ENCODE data around the gene PNKP.
A peak's percentile ranks its signal among the peaks of the same experiment; 100 is the strongest.

The PNKP gene

DNA sequence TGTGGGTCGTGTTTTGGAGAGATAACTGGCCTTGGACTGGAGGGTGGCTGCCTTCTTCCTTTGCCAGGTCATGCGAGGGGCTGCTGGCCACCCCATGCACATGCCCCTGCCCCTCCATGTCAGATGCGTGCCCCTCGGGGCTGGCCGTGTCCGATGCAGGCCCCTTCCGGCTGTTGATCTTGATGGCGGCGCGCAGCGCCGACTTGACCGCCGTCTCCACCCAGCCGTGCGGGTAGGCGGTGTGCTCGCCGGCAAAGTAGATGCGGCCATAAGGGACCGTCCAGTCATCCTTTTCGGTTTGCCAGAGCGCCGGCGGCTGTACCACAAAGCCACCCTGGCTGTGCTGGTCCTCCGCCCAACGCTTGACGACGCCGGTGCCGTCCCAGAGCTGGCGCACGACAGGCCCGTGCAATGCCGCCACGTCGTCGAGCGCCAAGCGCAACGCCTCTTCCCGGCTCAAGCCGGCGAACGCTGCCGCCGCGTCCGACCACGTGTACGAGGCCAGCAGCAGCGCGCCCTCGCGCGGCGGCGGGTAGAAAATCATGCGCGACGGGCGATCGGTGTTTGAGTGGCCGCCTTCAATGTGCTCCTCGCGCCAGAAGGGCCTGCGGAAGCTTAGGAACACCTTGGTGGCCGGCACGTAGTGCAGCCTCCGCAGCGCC is 22.4 kb upstream of the PNKP start:
- DNase-seq: peak; percentile 88

DNA sequence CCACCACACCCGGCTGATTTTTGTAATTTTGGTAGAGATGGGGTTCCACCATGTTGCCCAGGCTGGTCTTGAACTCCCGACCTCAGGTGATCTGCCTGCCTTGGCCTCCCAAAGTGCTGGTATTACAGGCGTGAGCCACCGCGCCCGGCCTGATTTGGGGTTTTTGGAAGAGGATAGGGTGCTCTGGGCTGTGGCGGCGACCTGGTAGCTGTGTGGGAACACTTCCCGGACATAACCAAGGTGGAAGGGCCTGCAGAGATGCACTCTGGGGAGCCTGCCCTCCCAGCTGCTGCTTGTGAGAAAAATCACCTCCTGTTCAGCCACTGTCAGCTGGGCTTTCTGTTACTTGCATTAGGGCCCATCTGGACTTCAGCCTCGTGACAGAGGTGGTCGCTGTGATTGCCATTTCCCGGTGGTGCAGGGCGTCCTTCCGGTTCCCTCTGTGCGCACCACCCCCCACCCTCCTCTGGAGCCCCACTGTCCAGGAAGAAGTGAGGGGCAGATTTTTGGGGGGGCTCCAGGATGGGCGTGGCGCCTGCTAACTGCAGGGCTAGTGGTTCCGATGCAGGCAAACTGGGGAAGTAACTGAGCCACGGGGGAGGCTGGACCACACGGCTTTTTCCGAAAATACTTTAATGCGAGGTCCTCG is 21.8 kb upstream of the PNKP start:
- no peak for DNase-seq

DNA sequence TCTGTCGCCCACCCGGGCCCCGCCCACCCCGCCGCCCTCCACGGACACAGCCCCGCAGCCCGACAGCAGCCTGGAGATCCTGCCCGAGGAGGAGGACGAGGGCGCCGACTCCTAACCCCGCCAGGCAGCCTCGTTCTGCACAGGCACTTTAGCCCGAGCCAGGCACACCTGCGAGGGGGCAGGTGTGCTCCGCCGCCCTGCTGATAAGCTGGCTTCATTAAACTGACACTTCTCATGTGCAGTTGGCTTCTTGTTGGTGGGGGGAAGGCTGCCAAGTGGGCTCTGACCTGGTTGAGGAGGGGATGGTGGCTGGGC is 21.1 kb upstream of the PNKP start:
- no peak for DNase-seq

DNA sequence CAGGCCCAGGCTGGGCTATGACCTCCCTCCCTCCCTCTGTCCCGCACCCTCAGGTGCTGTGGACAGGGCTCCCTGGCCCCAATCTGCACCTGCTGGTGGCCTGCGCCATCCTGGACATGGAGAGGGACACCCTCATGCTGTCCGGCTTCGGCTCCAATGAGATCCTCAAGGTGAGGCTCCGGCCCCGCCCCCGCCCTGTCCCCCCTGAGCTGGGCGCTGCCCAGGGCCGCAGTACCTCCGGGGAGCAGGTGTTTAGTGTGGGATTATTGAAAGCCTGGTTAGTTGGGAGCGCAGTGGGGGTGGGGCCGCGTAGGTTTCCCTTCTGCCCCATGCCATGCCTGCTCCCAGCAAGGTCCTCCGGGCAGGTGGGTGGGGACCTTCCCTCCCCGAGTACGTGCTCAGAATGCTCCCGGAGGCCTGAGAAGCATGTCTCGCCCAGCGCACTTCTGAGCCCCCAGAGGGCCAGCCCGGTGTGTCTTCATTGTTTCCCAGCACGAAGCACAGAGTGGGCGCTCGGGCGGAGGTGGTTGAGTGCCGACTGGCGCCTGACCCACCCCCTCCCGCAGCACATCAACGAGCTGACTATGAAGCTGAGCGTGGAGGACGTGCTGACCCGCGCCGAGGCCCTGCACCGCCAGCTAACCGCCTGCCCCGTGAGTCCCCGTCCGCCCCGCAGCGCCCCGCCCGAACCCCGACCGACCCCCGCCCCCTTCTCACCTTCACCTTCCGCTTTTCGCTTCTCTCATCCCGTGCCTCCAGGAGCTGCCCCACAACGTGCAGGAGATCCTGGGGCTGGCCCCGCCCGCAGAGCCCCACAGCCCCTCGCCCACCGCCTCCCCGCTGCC is 20.5 kb upstream of the PNKP start:
- no peak for DNase-seq

DNA sequence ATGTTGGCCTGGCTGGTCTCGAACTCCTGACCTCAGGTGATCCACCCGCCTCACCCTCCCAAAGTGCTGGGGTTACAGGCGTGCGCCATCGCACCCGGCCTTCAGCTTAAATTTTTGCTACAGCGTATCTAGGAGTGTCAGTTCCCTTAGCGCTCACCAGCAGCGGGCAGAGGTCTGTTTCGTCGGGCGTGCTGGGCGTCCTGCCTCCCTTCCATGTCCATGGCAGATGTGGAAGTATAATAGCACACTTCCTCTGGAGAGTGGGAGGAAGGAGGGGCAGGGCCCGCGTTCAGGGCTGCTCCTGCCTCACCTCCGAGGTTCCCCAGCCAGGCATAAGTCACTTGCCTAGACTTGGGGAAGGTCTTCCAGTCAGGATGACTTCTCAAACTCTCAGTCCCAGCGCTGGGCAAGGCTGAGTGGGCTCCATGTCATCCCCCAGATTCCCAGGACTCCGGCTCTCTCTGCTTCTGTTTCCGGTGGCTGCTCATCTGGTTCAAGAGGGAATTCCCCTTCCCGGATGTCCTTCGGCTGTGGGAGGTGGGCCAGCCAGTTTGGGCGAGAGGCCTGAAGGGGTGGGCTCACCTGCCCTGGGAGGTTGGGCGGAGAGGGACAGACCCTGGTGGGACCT is 19.8 kb upstream of the PNKP start:
- DNase-seq: no peak

DNA sequence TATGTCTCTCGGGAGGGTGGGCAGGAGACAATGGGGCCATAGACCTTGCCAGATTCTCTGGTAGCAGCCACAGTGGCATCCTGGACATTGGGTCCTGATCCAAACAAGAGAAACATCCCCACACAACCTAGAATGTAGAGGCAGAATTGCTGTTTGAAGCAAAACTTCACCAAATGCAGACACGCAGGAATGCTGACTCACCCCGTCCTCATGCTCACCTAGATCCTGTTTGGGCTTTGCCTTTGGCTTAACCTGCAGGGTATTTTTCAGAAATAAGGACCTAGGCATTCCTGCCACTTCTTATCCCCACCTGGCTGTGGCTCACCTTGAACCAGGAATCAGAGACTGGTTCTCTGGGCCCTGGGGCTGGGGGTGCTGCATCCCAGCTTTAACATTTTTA is 17.4 kb upstream of the PNKP start:
- DNase-seq: no peak

DNA sequence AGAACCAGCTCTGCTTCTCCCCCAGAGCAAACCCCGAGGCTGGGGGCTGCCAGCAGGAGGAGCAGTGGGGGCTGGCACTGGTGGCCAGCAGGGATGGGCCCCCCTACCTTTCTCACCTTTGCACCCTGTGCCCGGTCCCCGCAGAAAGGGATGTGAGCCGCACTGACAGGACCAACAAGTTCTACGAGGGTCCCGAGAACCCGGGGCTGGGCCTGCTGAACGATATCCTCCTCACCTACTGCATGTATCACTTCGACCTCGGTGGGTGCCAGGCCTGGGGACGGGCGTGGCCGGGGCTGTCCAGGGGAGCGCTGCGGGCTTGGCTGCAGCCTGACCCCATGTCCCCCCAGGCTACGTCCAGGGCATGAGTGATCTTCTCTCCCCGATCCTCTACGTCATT is 16.7 kb upstream of the PNKP start:
- no peak for DNase-seq

DNA sequence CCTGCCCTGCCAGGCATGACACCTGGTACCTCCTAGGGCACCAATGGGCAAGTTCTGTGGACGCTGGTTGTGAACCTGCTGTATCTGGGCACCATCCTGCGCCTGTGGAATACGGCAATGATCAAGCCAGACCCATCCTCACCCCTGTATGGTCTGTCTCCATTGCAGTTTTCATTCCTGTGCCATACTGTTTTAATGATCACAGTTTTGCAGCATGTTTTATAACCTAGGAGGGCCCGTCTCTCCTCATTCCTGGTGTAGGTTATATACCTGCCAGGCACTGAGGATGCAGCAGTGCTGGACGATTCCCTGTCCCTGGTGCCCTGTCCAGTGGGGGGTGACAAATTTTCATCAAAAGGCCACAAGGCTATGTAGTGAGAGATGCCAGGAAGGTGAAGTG is 15.7 kb upstream of the PNKP start:
- DNase-seq: no peak

DNA sequence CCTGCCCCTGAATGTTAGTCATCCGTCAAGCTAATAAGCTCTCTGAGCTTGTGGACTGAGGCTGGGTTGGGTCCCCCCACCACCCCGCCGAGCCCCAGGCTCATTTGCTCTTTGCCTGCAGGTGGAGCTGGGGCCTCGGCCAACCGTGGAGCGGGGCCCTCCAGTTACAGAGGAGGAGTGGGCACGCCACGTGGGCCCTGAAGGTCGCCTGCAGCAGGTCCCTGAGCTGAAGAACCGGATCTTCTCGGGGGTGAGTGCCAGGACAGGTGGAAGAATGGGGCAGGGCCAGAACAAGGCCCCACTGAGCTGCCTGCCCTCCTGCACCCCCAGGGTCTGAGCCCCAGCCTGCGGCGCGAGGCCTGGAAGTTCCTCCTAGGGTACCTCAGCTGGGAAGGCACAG is 15.3 kb upstream of the PNKP start:
- DNase-seq: no peak

DNA sequence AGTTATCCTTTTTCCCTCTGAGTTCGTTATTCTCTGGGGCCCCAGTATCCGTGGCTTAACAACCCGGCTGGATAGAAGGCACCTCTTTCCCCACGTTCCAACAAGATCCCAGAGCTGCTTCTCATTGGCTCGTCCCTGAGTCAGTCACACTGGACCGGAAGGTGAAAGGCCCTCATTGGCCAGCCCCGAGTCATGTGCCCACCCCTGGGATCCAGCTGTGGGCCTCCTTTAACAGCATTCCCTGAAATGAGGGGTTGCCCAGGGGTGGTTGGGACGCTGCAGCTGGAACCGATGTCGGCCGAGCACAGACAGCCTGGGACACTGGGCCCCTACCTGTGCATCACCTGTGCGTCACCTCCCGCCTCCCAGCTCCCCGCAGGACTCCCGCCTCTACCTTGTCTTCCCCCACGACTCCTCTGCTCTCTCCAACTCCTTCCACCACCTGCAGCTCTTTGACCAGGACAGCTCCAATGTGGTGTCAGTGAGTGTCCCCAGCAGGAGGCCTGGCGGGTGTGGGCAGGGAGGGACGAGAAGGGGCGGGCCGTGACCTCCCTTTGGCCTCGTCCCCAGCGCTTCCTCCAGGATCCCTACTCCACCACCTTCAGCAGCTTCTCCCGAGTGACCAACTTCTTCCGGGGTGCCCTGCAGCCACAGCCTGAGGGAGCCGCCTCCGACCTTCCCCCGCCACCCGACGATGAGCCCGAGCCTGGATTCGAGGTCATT is 14.5 kb upstream of the PNKP start:
- DNase-seq: no peak

DNA sequence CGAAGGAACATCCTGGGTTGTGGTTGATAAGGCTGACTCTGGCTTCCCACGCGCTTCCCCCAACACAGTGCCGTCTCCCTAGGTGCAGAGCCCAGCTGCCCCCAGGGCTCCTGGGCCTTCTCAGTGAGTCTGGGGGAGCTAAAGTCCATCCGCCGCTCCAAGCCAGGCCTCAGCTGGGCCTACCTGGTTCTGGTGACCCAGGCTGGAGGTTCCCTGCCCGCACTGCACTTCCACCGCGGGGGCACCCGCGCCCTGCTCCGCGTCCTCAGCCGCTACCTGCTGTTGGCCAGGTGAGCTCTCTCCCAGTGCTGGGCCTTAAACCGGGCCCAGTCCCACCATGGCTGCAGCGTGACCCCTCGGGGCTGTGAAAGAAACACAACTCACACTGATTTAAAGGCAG is 13.8 kb upstream of the PNKP start:
- no peak for DNase-seq

DNA sequence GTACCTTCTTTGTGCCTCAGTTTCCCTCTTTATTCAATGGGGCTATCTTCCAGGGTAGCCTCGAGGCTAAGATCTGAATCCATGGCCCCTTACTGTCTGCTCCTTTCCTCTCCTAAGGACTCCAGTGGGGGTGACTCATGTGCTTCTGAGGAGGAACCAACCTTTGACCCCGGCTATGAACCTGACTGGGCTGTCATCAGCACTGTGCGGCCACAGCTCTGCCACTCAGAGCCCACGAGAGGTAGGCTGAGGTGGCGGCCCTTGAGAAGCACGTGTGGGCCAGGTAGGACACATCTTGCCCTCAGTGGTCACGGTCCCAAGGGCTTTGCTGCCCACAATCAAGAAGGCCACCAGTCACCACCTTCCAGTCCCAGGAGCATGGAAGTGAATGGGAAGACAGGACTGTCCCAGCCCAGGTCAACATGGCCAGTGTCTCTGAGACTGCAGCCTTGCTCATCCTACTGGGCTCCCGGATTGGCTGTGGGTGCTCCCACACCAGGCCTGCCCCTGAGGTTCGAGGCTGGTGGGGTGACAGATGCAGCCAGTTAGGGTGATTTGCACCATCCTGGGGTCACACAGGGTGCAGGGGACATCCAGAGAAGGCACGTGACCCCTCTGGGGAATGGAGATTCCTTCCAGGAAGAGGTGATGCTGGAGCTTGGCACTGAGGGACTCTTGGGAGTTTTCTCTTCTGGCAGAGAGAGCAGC is 12.9 kb upstream of the PNKP start:
- DNase-seq: no peak

DNA sequence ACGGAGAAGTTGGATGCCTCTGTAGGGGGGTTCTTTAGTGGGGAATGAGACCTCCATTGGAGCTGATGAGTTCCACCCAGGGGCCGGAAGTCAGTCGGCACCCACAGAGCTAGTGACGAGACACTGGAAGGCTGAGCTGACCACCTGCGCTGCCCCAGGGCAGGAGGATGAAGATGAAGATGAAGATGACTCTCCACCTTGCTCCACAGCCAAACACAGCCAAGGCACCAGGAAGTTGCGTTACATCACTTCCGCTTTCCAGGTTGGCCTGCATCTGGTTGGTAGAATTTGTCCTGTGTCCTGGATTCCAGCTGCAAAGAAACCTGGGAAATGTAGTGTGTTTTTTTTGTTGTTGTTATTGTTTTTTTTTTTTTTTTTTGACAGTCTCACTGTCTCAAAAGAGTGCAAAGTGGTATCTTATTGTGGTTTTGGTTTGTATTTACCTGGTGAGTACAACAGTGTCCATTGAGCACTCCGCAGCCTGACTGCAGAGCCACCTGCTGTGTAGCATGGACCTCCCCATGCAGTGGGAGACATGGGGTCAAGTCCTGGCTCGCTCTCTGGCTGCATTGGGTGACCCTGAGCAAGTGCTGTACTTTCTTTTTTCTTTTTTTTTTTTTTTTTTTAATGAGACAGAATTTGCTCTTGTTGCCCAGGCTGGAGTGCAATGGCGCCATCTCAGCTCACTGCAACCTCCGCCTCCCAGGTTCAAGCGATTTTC is 12.0 kb upstream of the PNKP start:
- DNase-seq: no peak

DNA sequence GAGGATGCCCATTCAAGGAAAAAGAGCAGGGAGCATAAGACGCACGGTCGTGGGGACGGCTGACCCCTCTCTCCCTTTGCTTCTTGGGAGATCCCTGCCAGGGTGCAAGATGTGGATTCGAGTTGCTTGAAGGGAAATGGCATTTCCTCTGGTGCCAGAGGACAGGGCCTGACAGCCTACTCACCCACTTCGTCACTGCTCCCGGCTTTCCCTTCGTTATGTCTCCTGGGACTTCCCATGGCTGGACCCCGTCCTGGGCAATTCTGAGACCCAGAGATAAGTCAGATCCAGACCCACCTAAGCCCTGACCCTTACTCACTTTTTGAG is 11.3 kb upstream of the PNKP start:
- DNase-seq: no peak

DNA sequence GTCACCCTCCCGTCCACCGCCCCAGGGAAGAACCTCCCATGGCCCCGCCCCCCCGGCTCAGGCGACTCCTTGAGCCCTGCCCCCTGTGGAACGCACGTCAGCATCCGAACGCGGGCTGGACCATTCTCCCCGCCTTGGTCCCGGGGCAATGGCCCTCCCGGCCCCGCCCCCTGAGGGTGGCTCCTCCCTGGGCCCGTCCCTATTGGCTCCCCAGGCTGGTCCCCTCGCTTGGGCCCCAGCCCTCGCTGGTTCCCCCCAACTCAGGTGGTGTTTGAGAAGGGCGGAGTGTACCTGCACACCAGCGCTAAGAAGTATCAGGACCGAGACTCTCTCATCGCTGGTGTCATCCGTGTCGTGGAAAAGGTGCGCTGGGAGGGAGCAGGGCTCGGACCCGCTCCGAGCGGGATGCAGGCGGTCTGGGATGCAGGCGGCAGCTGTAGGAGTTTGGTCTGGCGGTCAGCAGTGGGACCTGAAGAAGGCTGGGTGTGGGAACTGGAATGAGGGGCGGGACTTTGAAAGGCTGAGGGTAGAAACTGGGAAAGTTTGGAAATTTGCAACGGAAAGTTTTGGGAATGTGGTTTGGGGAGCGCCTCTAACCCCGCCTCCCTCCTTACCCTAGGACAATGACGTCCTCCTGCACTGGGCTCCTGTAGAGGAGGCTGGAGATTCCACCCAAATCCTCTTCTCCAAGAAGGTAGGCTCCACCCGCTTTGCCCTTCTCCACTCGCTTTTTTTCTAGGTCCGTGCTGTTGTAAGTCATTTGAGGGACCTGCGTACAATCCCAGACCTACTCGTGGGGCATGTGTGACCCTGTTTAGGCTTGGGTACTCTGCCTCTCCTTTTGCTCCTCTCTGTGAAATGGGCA is 10.7 kb upstream of the PNKP start:
- DNase-seq: peak; percentile 99

DNA sequence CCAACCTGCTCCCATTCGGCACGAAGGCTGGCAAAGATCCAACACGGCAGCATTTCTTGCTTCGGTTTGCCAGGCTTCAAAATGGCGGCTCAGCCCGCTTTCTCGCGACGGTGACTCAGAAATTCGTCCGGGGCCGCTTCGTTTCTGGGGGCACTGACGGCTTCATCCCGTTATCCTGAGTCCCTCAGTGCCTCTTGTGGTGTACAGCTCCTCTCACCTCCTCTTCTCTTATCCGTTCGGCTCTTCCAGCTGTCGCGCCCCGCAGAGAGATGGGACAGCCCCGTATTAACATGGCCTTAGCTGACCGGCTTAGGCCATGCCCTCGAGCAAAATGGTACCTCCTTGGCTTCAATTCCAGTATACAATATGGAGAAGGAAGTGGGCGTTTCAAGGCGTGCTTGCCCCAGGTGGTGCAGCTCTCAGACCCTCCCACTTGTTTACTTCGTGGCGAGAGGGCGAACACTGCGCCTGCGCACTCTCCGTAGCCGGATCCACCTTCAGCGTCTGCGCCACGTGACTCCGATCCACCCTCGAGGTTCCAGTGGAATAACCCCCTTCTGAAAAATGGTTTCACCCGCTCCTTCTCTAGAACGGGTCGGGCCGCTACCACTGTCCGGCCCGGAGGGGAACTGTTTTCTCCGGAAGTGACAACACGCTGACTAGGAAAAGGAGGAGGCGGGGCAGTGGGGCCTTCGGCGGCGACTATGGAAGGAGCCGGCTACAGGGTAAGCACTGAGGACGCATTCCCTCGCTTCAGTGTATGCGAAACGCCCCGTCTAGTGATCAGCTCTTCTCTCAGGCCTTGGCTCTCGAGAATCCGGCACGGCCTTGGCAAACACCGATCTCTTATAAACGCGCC is 9.9 kb upstream of the PNKP start, which contains the start of the genes AKT1S1 and TBC1D17:
Gene AKT1S1, minus strand, starts transcription at position 336 of the 859 bp plus-strand sequence. CDS start 4,060 bp downstream, outside the sequence.
Gene TBC1D17, plus strand, starts transcription at position 683 of the 859 bp plus-strand sequence. Its CDS starts 22 bp downstream, at position 705.
- DNase-seq: peak; percentile 98

DNA sequence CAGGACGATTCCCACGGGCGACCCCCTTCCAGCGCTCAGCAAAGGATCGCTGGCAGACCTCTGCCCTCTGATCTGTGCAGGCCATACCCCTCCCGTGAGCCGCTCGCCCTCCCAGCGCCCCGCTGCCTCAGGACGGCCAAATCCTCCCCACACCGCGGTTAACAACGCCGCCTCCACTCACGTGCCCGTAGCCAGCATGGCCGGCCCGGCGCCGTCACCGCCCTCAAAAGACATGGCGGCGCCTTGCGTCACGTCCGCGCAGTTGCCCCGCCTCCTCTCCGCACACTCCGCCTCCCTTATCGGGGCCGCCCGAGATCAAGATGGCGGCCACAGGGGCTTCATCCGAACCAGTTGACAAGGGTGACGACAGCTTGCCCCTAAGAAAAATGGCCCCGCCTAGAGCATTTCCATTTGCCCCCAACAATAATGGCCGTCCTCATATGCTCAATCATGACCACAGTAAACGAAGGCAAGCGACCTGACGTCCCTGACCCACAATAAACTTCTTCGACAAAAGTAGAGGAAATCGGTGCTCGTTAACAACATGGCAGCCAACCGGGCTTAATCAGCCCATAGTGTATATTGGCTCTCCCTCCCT is 9.1 kb upstream of the PNKP start:
- peak; percentile 98 for DNase-seq

DNA sequence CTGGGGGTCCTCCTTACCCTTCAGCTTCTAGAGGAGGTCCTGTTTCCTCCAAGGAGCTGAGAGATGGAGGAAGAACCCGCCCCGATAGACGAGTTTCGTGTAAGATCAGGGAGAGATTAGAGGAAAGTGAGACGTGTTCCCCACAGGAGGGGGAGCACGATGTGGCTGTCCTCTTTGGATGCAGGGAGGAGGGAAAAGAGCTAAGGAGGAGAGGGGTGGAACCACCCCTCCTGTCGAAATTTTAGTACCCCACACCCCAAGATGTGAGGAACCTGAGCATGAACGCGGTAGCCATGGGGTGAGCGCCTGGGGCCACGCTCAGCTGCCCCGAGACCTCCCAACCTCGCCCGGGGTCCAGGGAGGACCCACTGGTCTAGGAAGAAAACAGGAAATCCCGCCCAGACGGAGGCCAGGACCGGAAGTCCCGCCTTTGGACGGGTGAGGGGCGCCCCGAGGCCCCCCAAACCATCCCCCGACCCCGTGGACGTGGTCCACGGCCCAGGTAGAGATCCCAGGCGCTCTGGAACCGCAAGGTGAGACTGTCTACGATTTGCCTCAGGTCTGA is 8.6 kb upstream of the PNKP start:
- peak; percentile 65 for DNase-seq

DNA sequence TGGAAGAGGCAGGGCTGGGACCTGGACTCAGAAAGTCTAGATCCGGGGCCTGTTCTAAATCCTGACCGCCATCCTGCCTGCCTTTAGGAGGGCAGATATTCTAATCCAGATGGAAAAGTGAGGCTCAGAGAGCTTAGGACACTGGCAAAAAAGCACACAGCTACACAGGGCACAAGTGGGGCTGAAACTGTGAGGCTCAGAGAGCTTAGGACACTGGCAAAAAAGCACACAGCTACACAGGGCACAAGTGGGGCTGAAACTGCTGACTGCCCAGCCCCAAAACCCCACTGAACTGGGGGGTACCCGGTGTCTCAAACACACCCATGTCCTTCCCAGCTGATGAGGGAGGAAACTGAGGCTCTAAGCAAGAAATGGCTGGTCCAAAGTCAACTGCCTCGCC is 7.8 kb upstream of the PNKP start:
- no peak for DNase-seq
